ENCODE data around the gene RSRC1. TPM values are rescaled to one million over a fixed set of nuclear protein-coding genes. Genes with fewer than 3 reads are reported as not detected.

Gene RSRC1
- total and polyA plus RNA-seq, 2 of the 13 experiments (the other 11 are each of a cell fraction or from before 2014, with no cell fraction given) = 4.9 to 63.0 TPM

DNA sequence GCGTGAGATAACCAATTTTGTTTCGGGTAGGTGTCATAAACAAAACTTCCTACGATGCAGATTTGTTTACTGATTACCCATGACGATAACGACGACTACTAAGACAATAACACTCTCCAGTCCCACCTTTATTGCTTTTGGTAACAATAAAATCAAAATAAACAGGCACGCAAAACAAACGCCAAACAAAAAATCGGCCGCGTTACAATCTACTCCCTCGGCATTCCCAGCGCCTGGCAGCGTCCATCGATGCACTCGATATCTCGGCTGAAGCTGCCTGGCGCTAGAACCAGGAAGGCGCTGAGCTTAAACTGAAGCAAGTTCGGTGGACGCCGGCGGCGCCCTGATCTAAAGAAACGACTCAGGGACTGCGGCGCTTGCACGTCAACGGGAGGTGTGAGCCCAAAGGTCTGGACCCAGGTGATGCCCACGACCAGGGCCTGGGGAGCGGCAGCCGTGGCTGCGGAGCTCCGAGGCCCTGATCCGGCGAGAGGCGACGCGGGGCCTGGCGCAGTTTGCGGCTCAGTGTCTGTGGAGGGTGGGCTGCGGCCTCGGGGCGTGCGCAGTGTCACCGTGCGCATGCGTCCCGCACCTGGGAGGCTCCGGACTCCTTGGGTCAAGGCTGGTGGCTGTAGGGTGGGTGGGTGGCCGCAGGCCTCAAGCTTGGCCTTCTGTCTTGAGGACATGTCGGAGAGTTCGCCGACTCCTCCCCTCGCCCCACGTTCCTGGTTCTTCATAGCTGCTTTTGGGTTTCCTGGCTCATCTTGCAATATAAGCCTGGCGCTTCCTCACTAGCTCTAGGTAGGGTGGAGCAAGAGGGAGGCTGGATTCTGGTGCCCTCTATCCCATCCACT, at the start of gene RSRC1 (continued):
- peak; percentile 59; the same call in 1 of the 2 replicates for TF ChIP-seq ZNF724P (CRISPR knock-in tag; IDR thresholded peaks at IDR 0.05; ENCODE audit: borderline replicate concordance)
- TF ChIP-seq ZNF619 (CRISPR knock-in tag; IDR thresholded peaks at IDR 0.05) = peak; percentile 84; the same call in 1 of the 2 replicates
- TF ChIP-seq ETS1 (CRISPR knock-in tag; IDR thresholded peaks at IDR 0.05) = no peak
- peak; percentile 92 for TF ChIP-seq MXD4 (CRISPR knock-in tag; IDR thresholded peaks at IDR 0.05)
- 0 out of 2 replicates have a peak, but pooled peaks have one; percentile 29 for TF ChIP-seq FOSL2 (CRISPR knock-in tag; IDR thresholded peaks at IDR 0.05)
- 0 out of 2 replicates have a peak, but pooled peaks have one; percentile 53 for TF ChIP-seq ARNTL (CRISPR knock-in tag; IDR thresholded peaks at IDR 0.05)
- TF ChIP-seq AHDC1 (CRISPR knock-in tag; IDR thresholded peaks at IDR 0.05; ENCODE audit: borderline replicate concordance) = peak; percentile 6; the same call in 1 of the 2 replicates
- peak; percentile 99 for TF ChIP-seq SAP130 (CRISPR knock-in tag; IDR thresholded peaks at IDR 0.05; ENCODE audit: low read depth)
- peak; percentile 21; the same call in 1 of the 2 replicates for TF ChIP-seq SIX1 (CRISPR knock-in tag; IDR thresholded peaks at IDR 0.05; ENCODE audit: borderline replicate concordance)
- TF ChIP-seq NFYC (CRISPR knock-in tag; IDR thresholded peaks at IDR 0.05) = peak; percentile 17; the same call in 1 of the 2 replicates
- TF ChIP-seq KLF16 (CRISPR knock-in tag; IDR thresholded peaks at IDR 0.05) = peak; percentile 73 to 94; a peak in 2 of 4 replicates
- TF ChIP-seq HOXA3 (CRISPR knock-in tag; IDR thresholded peaks at IDR 0.05) = peak; percentile 72
- TF ChIP-seq ARID2 (CRISPR knock-in tag; IDR thresholded peaks at IDR 0.05; ENCODE audit: borderline replicate concordance) = no peak
- TF ChIP-seq CENPX (CRISPR knock-in tag; IDR thresholded peaks at IDR 0.05) = no peak
- TF ChIP-seq ZFP37 (CRISPR knock-in tag; IDR thresholded peaks at IDR 0.05; ENCODE audit: borderline replicate concordance) = peak; percentile 89; the same call in 1 of the 2 replicates
- TF ChIP-seq TCF12 (IDR thresholded peaks at IDR 0.05) = no peak
- TF ChIP-seq TCF12 (CRISPR knock-in tag; IDR thresholded peaks at IDR 0.05) = 0 out of 2 replicates have a peak, but pooled peaks have one; percentile 65
- TF ChIP-seq IKZF1 (IDR thresholded peaks at IDR 0.05) = no peak
- peak; percentile 90 for TF ChIP-seq ARNT2 (CRISPR knock-in tag; IDR thresholded peaks at IDR 0.05; ENCODE audit: low read depth)
- TF ChIP-seq SMARCC2 (IDR thresholded peaks at IDR 0.05) = no peak
- TF ChIP-seq SRSF4 (IDR thresholded peaks at IDR 0.05; ENCODE audit: low read depth, low read length, poor library complexity, severe bottlenecking) = no peak
- peak; percentile 90 for TF ChIP-seq TGIF2 (CRISPR knock-in tag; IDR thresholded peaks at IDR 0.05)
- peak; percentile 61; the same call in 1 of the 2 replicates for TF ChIP-seq ZNF761 (CRISPR knock-in tag; conservative IDR thresholded peaks at IDR 0.05)
- peak; percentile 86; the same call in 1 of the 2 replicates for TF ChIP-seq WIZ (CRISPR knock-in tag; IDR thresholded peaks at IDR 0.05)
- TF ChIP-seq MEIS1 (CRISPR knock-in tag; IDR thresholded peaks at IDR 0.05; ENCODE audit: borderline replicate concordance) = no peak

Data from HepG2 (cell line).